Measurements from ENCODE around the gene GRID2.
"Not testable (repeated sequence)": the region's sequence is repeated elsewhere in the genome, so short reads cannot be mapped to it uniquely, and the experiment has no call there.

Gene GRID2

GRCh38 chr4:92444143-92444843 is 140.5 kb downstream of the GRID2 start:
- not testable (repeated sequence) for DNase-seq

DNA sequence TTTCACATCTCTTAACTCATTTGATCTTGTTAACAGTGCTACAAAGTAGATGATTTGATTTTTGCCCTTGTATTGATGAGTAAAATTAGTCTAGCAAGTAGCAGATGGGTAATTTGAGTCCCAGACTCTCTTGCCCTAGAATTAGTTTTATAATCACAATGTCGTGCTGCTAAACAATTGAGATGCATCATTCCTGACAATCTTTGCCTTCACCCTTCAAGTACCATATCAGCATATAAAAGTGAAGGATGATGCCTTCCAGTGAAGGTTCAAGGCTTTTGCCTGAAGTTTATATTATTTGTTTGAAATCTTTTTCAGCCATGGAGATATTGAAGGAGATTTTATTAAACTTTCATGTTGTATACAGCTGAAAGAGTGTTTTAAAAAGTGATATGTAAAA is 141.4 kb downstream of the GRID2 start:
- no peak for DNase-seq

DNA sequence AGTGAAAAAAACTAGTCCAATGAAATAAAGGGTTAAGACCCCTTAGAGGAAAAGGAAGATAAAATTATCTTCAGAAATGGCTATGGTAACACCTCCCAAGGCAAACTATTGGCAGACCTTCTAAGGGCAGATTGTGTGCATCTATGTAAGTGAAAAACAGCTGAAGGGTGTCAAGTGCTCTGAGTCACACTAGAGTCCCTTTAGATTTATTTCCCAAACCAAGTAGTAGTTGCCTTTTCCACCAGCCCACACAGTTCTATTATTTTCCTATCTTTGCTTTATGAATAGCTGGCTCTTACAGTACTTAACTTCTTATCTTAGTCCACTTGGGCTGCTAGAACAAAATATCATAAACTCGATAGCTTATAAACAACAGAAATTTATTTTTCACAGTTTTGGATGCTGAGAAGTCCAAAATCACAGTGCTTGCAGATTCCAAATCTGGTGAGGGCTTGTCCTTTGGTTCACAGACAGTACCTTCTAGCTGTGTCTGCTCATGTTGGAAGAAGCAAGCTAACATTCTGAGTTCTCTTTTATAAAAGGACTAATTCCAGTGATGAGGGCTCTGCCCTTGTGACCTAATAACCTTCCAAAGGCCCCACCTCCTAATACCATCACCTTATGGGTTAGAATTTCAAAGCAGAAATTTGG is 143.6 kb downstream of the GRID2 start:
- DNase-seq = no peak

DNA sequence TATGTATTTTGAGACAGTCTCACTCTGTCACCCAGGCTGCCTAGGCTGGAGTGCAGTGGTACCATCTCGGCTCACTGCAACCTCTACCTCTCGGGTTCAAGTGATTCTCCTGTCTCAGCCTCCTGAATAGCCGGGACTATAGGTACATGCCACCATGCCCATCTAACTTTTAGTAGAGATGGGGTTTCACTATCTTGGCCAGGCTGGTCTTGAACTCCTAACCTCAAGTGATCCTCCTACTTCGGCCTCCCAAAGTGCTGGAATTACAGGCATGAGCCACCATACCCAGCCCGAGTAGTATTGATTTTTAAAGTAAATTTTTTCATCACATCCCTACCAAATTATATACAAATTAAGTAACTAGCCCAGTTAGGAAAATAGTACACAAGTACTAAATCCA is 144.4 kb downstream of the GRID2 start:
- not testable (repeated sequence) for DNase-seq

- no peak for DNase-seq
These were observed 146.9 kb downstream of the GRID2 start for GRCh38 chr4:92450694-92451093.

GRCh38 chr4:92451782-92452181 is 148.0 kb downstream of the GRID2 start:
- DNase-seq = no peak

DNA sequence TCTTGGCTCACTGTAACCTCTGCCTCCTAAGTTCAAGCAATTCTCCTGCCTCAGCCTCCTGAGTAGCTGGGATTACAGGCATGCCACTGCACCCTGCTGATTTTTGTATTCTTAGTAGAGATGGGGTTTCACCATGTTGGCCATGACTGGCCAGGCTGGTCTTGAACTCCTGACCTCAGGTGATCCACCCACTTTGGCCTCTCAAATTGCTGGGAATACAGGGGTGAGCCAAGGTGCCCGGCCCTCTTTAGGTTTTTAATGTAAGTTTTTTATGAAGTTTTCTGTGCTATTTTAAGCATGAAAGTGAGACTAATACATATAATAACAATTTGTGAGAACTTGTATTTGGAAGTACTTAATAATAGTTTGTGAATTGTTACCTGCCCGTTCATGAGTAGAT is 148.6 kb downstream of the GRID2 start:
- DNase-seq = not testable (repeated sequence)

DNA sequence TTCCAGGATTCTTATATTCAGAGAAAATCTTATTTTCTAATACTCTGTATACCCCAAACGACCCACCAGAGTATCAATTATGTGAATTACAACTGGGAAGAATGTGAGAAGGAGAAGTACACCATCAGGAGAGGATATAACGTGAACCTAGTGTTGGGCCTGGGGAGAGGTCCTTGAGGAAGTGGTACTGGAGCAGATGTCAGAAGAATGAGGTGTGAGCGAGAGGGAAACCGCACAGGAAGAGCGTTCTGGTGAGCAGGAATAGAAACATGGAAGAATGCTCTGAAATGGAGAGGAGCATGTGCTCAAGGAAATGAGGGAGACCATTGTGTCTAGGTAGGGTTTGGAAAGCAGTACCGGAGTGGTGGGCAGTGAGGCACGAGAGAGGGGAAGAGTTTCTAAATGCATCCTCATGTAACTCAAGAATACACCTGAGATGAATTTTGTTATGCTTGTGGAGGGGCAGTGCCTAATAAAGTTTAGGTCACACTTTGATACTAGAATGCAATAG is 151.6 kb downstream of the GRID2 start:
- DNase-seq = no peak

GRCh38 chr4:92455951-92456350 is 152.2 kb downstream of the GRID2 start:
- no peak for DNase-seq

GRCh38 chr4:92461732-92462131 is 158.0 kb downstream of the GRID2 start:
- DNase-seq = no peak

DNA sequence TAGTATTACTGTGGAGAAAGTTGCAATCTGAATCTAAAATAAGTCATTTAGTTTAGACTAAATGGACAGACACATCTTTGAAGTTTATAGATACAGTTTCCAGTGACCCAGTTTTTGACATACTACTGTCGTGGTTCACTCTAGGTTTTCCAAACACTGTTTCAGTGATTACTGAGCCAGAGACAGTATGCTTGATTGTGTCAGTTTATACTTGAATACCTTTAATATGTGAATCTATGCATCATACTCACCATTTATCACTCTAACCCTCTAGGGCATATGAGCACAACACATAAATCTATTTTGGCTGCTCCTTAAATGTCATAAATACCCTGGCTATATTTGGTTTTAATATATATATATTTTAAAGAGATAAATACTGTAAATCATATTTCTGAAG is 173.5 kb downstream of the GRID2 start:
- DNase-seq = no peak

DNA sequence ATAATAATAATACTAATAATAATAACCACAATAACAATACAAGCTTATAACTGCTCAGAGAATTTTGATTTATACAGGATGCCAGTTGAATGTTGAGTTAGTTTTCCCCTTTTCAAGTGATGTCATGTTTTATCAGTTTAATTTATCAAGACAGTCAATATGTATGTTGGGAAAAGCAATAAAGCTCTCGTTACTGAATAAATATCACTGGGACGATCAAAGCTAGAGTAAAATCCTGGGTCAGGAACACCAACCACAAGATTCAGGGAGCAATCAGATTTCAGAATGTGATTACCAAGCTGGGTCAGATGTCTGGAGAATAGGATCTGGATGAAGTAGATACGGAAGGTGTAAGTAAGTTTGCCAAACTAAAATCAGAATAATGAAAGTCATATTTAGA is 179.6 kb downstream of the GRID2 start:
- no peak for DNase-seq

GRCh38 chr4:92488496-92488895 is 184.7 kb downstream of the GRID2 start:
- DNase-seq = no peak

GRCh38 chr4:92497141-92497540 is 193.4 kb downstream of the GRID2 start:
- DNase-seq = no peak

DNA sequence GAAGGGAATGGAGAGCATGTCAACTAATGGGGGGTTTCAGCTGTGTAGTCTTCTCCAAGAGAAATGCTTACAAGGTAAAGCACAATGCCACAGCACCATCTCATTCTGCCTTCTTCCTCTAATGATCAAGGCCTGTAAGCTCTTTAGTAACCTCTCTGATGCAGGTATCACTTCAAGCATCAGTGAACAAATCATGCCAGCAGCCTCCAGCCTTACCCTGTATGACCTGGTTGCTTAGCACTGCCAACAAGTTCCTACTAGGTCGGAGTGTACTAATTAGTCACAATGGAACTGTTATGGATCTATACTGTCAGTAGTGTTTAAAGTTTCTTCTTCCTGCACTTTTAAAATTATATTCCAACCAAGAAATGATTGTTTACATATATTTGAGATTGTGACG is 197.7 kb downstream of the GRID2 start:
- DNase-seq = no peak

- DNase-seq = no peak
These were observed 203.2 kb downstream of the GRID2 start for GRCh38 chr4:92506933-92507332.

DNA sequence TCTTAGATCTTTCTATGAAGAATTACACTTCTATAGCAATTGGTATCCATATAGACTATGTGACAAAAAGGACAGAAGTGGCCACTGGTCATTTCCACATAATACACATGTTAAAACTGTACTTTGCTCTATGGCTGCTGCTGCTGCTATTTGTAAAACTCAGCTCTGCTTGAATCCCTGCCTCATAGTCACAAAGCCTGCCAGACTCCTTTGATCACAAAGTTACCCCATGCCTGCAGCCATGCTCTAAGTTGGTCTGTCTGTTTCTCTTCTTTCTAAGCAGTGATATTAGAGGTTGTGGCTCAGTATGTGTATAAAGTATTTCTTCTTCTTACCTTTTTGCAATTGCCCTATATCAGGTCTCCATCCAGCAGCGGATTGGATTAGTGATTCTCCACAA is 210.9 kb downstream of the GRID2 start:
- DNase-seq = no peak

DNA sequence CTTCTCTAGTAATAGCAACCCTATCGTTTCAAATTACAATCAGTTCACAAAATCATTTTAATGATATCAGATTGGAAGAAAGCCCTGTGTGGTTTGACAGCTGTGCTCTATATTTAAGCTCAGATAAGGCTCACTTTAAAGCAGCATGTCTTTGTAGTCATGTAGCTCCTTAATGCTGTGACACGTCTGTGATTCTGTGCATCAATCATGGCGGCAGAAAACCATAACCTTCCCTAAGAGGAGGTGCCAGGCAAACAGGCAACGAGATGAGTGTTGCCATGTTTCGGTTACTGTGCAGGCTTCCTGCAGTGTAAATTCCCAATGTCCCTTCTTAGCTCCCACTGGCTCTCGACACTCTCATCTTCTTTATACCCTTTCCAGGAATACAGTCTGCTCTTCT is 212.7 kb downstream of the GRID2 start:
- no peak for DNase-seq

DNA sequence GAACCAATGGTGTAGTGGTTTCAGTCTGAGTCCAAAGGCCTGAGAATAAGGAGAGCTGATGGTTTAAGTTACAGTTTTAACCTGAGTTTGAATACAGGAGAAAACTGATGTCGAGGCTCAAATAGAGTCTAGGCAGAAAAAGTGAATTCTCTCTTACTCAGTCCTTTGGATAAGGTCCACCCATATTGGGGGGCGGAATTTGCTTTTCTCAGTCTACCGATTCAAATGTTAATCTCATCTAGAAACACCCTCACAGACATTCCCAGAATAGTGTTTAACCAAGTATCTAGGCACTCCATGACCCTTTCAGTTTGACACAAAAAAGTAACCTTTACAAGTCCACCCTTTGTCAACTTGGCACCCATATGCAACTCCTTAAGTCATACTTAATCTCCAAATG is 216.0 kb downstream of the GRID2 start:
- DNase-seq = no peak

DNA sequence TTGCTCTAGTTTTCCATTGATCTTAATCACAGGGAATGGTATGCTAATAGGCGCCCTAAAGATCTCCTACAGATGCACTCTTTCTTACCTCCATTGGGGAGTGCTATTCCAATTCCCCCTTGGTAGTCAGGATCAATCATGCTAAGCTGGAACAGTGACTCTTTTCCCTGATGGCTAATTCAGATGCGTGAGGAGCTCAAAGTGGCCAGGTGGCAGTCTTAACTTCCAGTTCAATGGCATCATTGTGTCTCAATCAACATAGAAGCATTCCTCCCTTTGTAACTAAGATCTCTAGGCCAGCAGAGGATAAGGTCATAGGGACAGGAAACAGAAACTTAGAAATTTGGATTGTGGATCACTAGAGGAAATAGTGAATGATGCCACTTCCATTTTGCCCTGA is 216.8 kb downstream of the GRID2 start:
- no peak for DNase-seq

GRCh38 chr4:92521941-92522340 is 218.2 kb downstream of the GRID2 start:
- DNase-seq = no peak

DNA sequence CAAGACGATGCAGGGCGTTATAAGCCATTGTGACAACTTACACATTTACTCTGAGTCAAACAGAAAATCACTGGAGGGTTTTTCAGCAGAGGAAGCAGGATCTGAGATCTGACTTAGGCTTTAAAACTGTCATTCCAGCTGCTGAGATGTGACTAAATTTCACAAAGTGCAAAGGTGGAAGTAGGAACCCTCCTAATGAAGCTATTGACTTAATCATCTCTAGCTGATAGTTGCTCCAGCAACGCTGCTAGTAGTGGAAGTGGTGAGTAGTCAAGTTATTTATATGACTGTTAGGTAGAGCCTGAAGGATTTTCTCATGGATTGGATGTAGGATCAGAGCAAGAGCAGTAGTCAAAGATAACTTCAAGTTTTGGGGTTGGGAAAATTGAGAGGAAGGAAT is 218.6 kb downstream of the GRID2 start:
- DNase-seq = no peak

- DNase-seq = no peak
These were observed 220.4 kb downstream of the GRID2 start for GRCh38 chr4:92524131-92524530.

DNA sequence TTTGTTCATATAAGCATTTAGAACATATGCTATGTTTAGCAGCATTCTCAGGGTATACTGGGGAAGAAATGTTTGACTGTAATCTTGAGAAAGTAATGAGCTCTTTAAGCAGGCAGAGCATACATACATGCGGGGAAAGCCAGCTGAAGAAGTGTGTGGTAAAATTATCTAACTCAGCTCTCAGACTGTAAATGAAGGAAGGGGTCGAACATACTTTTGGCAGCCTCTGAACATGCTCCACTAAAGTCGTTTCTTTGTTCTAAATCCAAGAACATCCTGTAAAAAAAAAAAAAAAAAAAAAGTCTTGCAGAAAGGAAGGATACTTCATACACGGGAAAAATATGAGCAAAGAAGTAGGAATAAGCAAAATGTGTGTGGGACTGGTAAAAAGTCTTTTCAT is 224.8 kb downstream of the GRID2 start:
- DNase-seq = no peak

DNA sequence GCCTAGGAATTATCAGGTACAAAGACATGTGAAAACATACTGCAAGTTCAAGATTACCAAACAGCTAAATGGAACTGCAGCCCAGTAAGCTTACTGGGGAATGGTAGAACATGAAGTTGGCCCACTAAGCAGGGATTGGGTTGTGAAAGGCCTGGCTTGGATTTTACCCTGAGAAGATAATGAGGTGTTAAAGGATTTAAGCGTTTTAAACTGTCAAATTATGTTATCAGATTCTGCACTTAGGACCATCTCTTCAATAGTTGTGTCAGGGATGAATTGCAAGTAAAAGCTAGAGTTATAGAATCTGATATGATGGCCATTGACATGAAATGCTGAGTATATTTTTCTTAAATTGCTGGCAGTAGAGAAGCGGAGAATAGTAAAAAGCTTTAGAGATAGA is 225.7 kb downstream of the GRID2 start:
- DNase-seq = no peak
